ENCODE results near the gene DDX23. TPM values are rescaled to one million over a fixed set of nuclear protein-coding genes. Genes with fewer than 3 reads are reported as not detected.

The DDX23 gene
- total RNA-seq, 2 donors from 2014 or later: 98.5 to 108 TPM

- H3K9ac ChIP-seq (ENCODE audit: extremely low read depth, low read length, poor library complexity, severe bottlenecking): no peak overlapping the region
Observed at GRCh38 chr12:48894271-48894670, 42.3 kb upstream of the DDX23 start.

GRCh38 chr12:48890657-48891418 is 38.9 kb upstream of the DDX23 start:
- Histone ChIP-seq H3K27me3 (ENCODE audit: control insufficient read depth, insufficient read depth, low read length, poor library complexity, severe bottlenecking) (no peaks in the 10 kb centered on the region), H3K36me3 (ENCODE audit: control insufficient read depth, insufficient read depth, low read length) (no peaks in the 10 kb centered on the region), H3K27ac (ENCODE audit: low read depth, low read length) (no peak overlapping the region), H3K9ac (ENCODE audit: extremely low read depth, low read length, poor library complexity, severe bottlenecking) (peak overlapping the region; percentile 51), H3K9me3 (ENCODE audit: control insufficient read depth, low read length) (no peaks in the 10 kb centered on the region), H3K4me3 (ENCODE audit: low read length) (peak overlapping the region; percentile 79), H3K4me1 (ENCODE audit: control insufficient read depth, insufficient read depth, low read length) (no peaks in the 10 kb centered on the region)
- Mint-ChIP-seq H3K27me3 (ENCODE audit: insufficient read depth) (peaks cover 23% of the 10 kb centered on the region), H3K9me3 (no peaks in the 10 kb centered on the region), H3K36me3 (ENCODE audit: low read depth) (no peaks in the 10 kb centered on the region), H3K4me3 (peak overlapping the region; percentile 46), H3K27ac (no peak overlapping the region), H3K4me1 (peaks cover 12% of the 10 kb centered on the region)
- WGBS, 2 experiments (ENCODE audit: insufficient coverage in 1 of 2, insufficient read length in 1 of 2): 3 to 7% methylated on average over 11 to 37 of the region's 37 CpGs
- peak; percentile 99 for DNase-seq
- TF ChIP-seq CTCF (conservative IDR thresholded peaks at IDR 0.05): peak; percentile 99

More at GRCh38 chr12:48894271-48894670, 42.3 kb upstream of the DDX23 start:
- no peak overlapping the region for H3K4me3 Mint-ChIP-seq
- Histone ChIP-seq H3K4me1 (ENCODE audit: control insufficient read depth, insufficient read depth, low read length) (no peaks in the 10 kb centered on the region), H3K27me3 (ENCODE audit: control insufficient read depth, insufficient read depth, low read length, poor library complexity, severe bottlenecking) (no peaks in the 10 kb centered on the region), H3K4me3 (ENCODE audit: low read length) (no peak overlapping the region), H3K36me3 (ENCODE audit: control insufficient read depth, insufficient read depth, low read length) (no peaks in the 10 kb centered on the region), H3K27ac (ENCODE audit: low read depth, low read length) (no peak overlapping the region), H3K9me3 (ENCODE audit: control insufficient read depth, low read length) (no peaks in the 10 kb centered on the region)
- H3K9me3 Mint-ChIP-seq: no peaks in the 10 kb centered on the region
- TF ChIP-seq CTCF (conservative IDR thresholded peaks at IDR 0.05): no peak
- DNase-seq: no peak
- no peak overlapping the region for H3K27ac Mint-ChIP-seq
- H3K27me3 Mint-ChIP-seq (ENCODE audit: insufficient read depth): peaks cover 37% of the 10 kb centered on the region
- H3K36me3 Mint-ChIP-seq (ENCODE audit: low read depth): no peaks in the 10 kb centered on the region
- peaks cover 4% of the 10 kb centered on the region for H3K4me1 Mint-ChIP-seq
- WGBS, 2 experiments (ENCODE audit: insufficient coverage in 1 of 2, insufficient read length in 1 of 2): no CpG with 5 or more reads among the region's 1 CpG

- H3K27me3 ChIP-seq (ENCODE audit: control insufficient read depth, insufficient read depth, low read length, poor library complexity, severe bottlenecking): no peaks in the 10 kb centered on the region
- no peak for DNase-seq
- H3K9me3 Mint-ChIP-seq: no peaks in the 10 kb centered on the region
- peaks cover 12% of the 10 kb centered on the region for H3K4me1 Mint-ChIP-seq
- WGBS, 2 experiments (ENCODE audit: insufficient coverage in 1 of 2, insufficient read length in 1 of 2): 88 to 100% methylated on average over 2 to 3 of the region's 3 CpGs
- no peak overlapping the region for H3K4me3 ChIP-seq (ENCODE audit: low read length)
- no peaks in the 10 kb centered on the region for H3K9me3 ChIP-seq (ENCODE audit: control insufficient read depth, low read length)
- TF ChIP-seq CTCF (conservative IDR thresholded peaks at IDR 0.05): no peak
- H3K9ac ChIP-seq (ENCODE audit: extremely low read depth, low read length, poor library complexity, severe bottlenecking): no peak overlapping the region
- no peak overlapping the region for H3K4me3 Mint-ChIP-seq
- no peaks in the 10 kb centered on the region for H3K36me3 Mint-ChIP-seq (ENCODE audit: low read depth)
- no peak overlapping the region for H3K27ac Mint-ChIP-seq
- H3K27ac ChIP-seq (ENCODE audit: low read depth, low read length): no peak overlapping the region
- H3K27me3 Mint-ChIP-seq (ENCODE audit: insufficient read depth): peaks cover 22% of the 10 kb centered on the region
- H3K4me1 ChIP-seq (ENCODE audit: control insufficient read depth, insufficient read depth, low read length): no peaks in the 10 kb centered on the region
- H3K36me3 ChIP-seq (ENCODE audit: control insufficient read depth, insufficient read depth, low read length): no peaks in the 10 kb centered on the region
Observed at GRCh38 chr12:48889679-48890078, 37.7 kb upstream of the DDX23 start.

All from endodermal cell (in vitro differentiated cells).